Right lobe of liver (tissue), 4 donors: Measurements from ENCODE around the gene TRIM66.

ENCODE experiments used
- POLR2A ChIP-seq: fragments of 450-650 bp; IDR thresholded peaks from one replicate; pipeline ENCODE4 v1.6.1; 2017; ENCODE audit warnings: antibody characterized with exemption, mild to moderate bottlenecking
- TF ChIP-seq, protein P1 (sequence below), 4 donors: fragments of 200-600 bp in 3 of 4; fragments of 450-650 bp in 1 of 4; IDR thresholded peaks; one replicate each; pipeline versions ENCODE4 v1.5.1 to v1.8.0; 2016 to 2022; ENCODE audit warnings: antibody characterized with exemption in 4 of 4, mild to moderate bottlenecking in 2 of 4
- donor health status: DM: no; HTN: no; CAD: no.
- donor health status: DM: no; HTN: no; CAD: no.
- donor health status: DM: no; HTN: yes; CAD: no.

DNA sequence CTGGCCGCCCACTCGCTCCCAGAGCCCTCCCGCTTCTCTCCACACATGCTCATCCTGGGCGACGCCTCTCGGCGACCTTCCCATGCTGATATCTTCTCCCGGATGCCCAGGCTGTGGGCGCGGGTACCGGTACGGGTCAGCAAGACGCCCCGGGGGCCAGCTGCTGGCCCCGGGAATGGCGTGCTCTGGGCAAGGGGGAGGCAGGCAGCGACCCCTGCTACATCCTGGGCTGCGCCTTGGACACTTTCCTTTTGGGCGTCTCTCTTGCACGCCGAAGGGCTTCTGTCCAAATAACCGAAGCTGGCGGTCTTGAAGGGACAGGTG is 48.2 kb upstream of the TRIM66 start:
- TF ChIP-seq, protein P1, sequence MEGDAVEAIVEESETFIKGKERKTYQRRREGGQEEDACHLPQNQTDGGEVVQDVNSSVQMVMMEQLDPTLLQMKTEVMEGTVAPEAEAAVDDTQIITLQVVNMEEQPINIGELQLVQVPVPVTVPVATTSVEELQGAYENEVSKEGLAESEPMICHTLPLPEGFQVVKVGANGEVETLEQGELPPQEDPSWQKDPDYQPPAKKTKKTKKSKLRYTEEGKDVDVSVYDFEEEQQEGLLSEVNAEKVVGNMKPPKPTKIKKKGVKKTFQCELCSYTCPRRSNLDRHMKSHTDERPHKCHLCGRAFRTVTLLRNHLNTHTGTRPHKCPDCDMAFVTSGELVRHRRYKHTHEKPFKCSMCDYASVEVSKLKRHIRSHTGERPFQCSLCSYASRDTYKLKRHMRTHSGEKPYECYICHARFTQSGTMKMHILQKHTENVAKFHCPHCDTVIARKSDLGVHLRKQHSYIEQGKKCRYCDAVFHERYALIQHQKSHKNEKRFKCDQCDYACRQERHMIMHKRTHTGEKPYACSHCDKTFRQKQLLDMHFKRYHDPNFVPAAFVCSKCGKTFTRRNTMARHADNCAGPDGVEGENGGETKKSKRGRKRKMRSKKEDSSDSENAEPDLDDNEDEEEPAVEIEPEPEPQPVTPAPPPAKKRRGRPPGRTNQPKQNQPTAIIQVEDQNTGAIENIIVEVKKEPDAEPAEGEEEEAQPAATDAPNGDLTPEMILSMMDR (IDR thresholded peaks at IDR 0.05), result no peak
- TF ChIP-seq POLR2A, result no peak
